Measurements from ENCODE around the gene ANO9. TPM values are rescaled to one million over a fixed set of nuclear protein-coding genes. Genes with fewer than 3 reads are reported as not detected.
A peak's percentile ranks its signal among the peaks of the same experiment; 100 is the strongest.
"Not testable (repeated sequence)": the region's sequence is repeated elsewhere in the genome, so short reads cannot be mapped to it uniquely, and the experiment has no call there.

ANO9 gene
- total RNA-seq, 1 donor from 2014 or later = 0.98 TPM

DNA sequence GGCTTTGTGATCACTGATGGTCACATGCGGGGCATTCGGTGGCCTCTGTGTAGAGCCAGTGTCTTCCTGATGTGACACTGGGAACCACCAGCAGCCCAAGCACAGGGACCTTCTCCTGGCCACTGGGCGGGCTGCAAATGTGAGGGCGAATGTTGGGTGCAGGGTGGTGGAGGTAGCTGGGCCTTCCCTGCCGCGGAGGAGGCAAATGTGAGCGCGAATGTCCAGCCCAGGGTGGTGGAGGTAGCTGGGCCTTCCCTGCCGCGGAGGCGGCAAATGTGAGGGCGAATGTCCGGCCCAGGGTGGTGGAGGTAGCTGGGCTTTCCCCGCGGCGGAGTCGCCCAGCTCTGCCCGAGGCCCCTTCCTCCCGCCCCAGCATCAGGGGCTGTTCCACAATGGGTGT is 31.6 kb upstream of the ANO9 start:
- ATAC-seq = no peak
- intact Hi-C loops (cut with DNase I) = no loop called here
- DNase-seq (ENCODE audit: low spot score) = no peak

- no peak for DNase-seq (ENCODE audit: low spot score)
- ATAC-seq = no peak
- intact Hi-C loops (cut with DNase I) = no loop called here
These were observed 31.0 kb upstream of the ANO9 start for GRCh38 chr11:472816-473215.

DNA sequence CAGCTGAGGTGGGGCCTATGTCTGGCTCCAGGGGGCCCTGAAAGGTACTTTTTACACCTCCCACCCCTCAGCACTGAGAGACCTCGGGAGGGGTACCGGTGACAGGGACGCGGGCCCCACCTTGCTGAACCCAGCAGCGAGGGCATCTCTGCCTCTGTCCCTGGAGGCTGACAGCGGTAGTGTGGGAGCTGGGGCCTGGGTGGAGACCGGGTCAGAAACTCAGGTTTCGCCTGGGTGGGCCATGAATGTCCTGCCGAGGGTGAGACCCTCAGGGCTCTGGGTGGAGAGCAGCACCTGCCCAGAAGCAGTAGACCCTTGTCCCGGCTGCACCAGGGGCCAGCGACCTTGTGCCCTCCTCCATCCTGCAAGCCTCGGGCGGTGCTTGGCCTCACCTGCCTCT is 30.5 kb upstream of the ANO9 start:
- no peak for ATAC-seq
- intact Hi-C loops (cut with DNase I) = no loop called here
- DNase-seq (ENCODE audit: low spot score) = no peak

DNA sequence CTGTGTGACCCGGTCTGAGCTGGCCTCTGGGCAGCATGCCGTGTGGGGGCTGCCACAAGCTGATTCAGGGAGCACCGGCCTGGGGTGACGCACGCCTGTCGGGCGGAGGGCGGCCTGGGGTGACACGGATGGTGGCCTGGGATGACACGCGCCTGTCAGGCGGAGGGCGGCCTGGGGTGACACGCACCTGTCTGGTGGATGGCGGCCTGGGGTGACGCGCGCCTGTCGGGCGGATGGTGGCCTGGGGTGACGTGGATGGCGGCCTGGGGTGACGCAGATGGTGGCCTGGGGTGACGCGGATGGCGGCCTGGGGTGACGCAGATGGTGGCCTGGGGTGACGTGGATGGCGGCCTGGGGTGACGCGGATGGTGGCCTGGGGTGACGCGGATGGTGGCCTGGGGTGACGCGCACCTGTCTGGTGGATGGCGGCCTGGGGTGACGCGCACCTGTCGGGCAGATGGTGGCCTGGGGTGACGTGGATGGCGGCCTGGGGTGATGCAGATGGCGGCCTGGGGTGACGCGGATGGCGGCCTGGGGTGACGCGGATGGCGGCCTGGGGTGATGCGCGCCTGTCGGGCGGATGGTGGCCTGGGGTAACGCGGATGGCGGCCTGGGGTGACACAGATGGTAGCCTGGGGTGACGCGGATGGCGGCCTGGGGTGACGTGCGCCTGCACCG is 29.8 kb upstream of the ANO9 start:
- DNase-seq (ENCODE audit: low spot score) (no peak), ATAC-seq (no peak)
- intact Hi-C loops (cut with DNase I) = no loop called here

- ATAC-seq (peak; percentile 92), DNase-seq (ENCODE audit: low spot score) (no peak)
- intact Hi-C loops (cut with DNase I) = no loop called here
These were observed 28.1 kb upstream of the ANO9 start for GRCh38 chr11:469684-470560.

GRCh38 chr11:469026-469683 is 27.3 kb upstream of the ANO9 start:
- intact Hi-C loops (cut with DNase I); ATAC-seq; DNase-seq (ENCODE audit: low spot score): not testable (repeated sequence)

GRCh38 chr11:468493-468892 is 26.7 kb upstream of the ANO9 start:
- intact Hi-C loops (cut with DNase I) = no loop called here
- DNase-seq (ENCODE audit: low spot score) = no peak
- no peak for ATAC-seq

- DNase-seq (ENCODE audit: low spot score) (no peak), ATAC-seq (no peak)
- intact Hi-C loops (cut with DNase I) = no loop called here
These were observed 26.2 kb upstream of the ANO9 start for GRCh38 chr11:468036-468435.

GRCh38 chr11:465896-466530 is 24.2 kb upstream of the ANO9 start:
- no peak for ATAC-seq
- intact Hi-C loops (cut with DNase I) = no loop called here
- no peak for DNase-seq (ENCODE audit: low spot score)

GRCh38 chr11:464316-464715 is 22.5 kb upstream of the ANO9 start:
- ATAC-seq (no peak), DNase-seq (ENCODE audit: low spot score) (no peak)
- intact Hi-C loops (cut with DNase I) = no loop called here

DNA sequence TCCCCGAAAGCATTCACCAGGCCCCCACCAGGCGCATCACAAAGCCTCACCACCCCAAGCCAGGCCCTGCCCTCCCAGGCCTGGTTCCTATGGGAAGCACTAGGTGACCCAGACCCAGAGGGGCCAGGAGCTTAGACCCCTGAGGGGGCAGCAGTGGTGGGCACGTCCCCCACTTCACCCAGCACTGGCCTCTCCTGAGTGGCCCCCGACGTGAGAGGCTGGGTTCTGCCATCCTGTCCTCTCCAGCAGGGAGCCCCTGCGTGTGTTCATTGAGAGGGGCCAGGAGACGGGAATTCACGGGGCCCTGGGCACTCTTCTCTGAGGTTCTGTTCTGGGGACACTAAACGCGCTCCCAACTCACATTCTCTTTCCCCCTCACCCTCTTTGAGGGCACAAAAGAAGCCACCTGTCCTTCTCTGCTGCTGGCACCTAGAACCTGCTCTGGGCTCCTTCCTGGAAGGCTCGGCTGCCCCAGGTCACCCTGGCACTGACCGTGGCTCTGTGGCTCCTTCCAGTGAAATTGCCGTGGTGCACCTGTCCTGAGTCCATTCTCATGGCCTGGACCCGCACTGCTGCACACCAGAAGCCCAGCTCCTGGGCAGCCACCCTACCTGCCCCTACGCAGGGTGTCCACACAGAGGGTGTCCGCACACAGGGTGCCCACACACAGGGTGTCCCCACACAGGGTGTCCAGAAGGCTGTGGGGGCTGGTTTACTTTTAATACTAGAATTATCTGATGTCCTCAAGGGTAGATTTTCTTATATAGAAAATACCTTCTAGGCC is 20.5 kb upstream of the ANO9 start:
- DNase-seq (ENCODE audit: low spot score) (no peak), ATAC-seq (peak; percentile 11)
- intact Hi-C loops (cut with DNase I) = no loop called here

DNA sequence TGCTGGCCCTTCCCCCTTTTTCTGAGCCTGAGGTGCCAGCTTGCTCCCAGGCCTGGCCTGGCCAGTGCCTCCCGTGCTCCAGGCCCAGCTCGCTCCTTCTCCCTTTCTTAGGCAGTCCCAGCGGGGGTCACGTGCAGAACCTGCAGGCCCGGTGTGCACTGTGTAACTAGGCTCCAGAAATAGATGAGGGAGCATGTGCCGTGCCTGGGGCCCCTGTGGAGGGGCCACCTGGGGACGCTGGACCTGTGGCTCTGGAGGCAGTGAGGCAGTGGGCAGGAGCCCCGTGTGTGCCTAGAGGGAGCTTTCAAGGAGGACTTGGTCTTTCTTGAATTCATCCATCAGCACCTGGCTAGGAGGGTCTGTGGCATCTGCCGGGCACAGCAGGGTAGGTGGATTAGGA is 19.8 kb upstream of the ANO9 start:
- DNase-seq (ENCODE audit: low spot score) = no peak
- no peak for ATAC-seq
- intact Hi-C loops (cut with DNase I) = no loop called here

- intact Hi-C loops (cut with DNase I) = no loop called here
- peak; percentile 50 for ATAC-seq
- no peak for DNase-seq (ENCODE audit: low spot score)
These were observed 18.8 kb upstream of the ANO9 start for GRCh38 chr11:460331-461199.

DNA sequence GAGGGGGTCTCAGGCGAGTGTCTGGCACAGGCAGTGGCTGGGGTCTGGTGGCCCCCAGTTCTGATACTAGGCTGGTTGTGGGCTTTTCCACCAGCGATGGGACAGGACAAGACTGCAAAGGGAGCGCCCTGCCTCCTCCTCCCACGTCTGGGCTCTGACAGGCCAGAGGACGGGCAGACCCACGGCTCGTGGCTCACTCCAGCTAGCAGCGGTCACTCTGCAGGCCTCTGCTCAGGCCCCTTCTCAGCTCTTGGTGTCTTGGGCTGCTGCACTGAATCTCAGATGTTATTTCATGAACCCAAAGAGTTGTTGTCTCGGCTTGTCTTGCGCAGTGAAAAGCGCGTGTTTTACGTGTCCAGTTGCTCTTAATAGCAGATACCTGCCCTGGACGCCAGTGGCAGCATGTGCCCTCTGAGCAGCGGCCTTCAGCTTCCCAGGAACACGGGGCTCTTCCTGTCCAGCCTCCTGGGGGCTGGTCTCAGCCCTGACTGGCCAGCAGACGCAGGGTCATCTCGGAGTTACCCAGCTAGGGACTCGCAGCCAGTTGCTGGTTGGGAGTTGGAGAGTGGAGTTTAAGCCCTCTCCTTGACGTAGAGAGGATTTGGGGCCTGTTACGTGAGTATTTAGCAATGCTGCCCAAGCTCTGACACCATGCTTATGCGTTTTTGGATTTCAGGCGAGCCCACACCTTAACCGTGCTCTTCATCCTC is 17.9 kb upstream of the ANO9 start:
- ATAC-seq = no peak
- intact Hi-C loops (cut with DNase I) = no loop called here
- no peak for DNase-seq (ENCODE audit: low spot score)

- ATAC-seq = no peak
- intact Hi-C loops (cut with DNase I) = no loop called here
- DNase-seq (ENCODE audit: low spot score) = no peak
These were observed 15.4 kb upstream of the ANO9 start for GRCh38 chr11:457111-457760.

- DNase-seq (ENCODE audit: low spot score) = no peak
- intact Hi-C loops (cut with DNase I) = no loop called here
- no peak for ATAC-seq
These were observed 14.7 kb upstream of the ANO9 start for GRCh38 chr11:456533-456932.

GRCh38 chr11:455566-456147 is 13.8 kb upstream of the ANO9 start:
- intact Hi-C loops (cut with DNase I) = no loop called here
- ATAC-seq (no peak), DNase-seq (ENCODE audit: low spot score) (no peak)

Measured in sciatic nerve (tissue), 2 donors.